Stimulated activated CD8-positive, alpha-beta memory T cell treated with anti-CD3 and anti-CD28 coated beads, Interleukin-12 subunit alpha, Interleukin-12 subunit beta, amount 100 ng/mL, for 1 hour (primary cell): Measurements from ENCODE around the gene PLXNB1.
A peak's percentile ranks its signal among the peaks of the same experiment; 100 is the strongest.
"Not testable (repeated sequence)": the region's sequence is repeated elsewhere in the genome, so short reads cannot be mapped to it uniquely, and the experiment has no call there.

ENCODE experiments used
- DNase-seq: peaks from one replicate; pipeline ENCODE4 v3.0.0-alpha.2; 2020; ENCODE audit warnings: low read depth

PLXNB1 gene

GRCh38 chr3:48463703-48464102, 33.8 kb upstream of the PLXNB1 start:
- DNase-seq, result no peak

GRCh38 chr3:48461767-48462166, 31.9 kb upstream of the PLXNB1 start:
- not testable (repeated sequence) for DNase-seq

GRCh38 chr3:48460517-48460902, 30.6 kb upstream of the PLXNB1 start:
- DNase-seq, result no peak

GRCh38 chr3:48459773-48460516, 30.1 kb upstream of the PLXNB1 start:
- no peak for DNase-seq

- no peak for DNase-seq
These were observed 29.4 kb upstream of the PLXNB1 start for GRCh38 chr3:48459331-48459730.

- no peak for DNase-seq
These were observed 26.6 kb upstream of the PLXNB1 start for GRCh38 chr3:48456456-48456855.

- DNase-seq, result no peak
These were observed 21.4 kb upstream of the PLXNB1 start for GRCh38 chr3:48451270-48451669.

- DNase-seq, result peak; percentile 75
These were observed 16.7 kb upstream of the PLXNB1 start, which contains the start of gene ATRIP for GRCh38 chr3:48446425-48447193. Gene ATRIP (plus strand): TSS chr3:48446737. CDS start chr3:48446846, 109 bp downstream.

- no peak for DNase-seq
These were observed 16.1 kb upstream of the PLXNB1 start for GRCh38 chr3:48446043-48446424.

- DNase-seq, result no peak
These were observed 15.5 kb upstream of the PLXNB1 start for GRCh38 chr3:48445277-48445882.

GRCh38 chr3:48441940-48442339, 12.1 kb upstream of the PLXNB1 start:
- no peak for DNase-seq

GRCh38 chr3:48440590-48440958, 10.7 kb upstream of the PLXNB1 start:
- no peak for DNase-seq

- peak; percentile 98 for DNase-seq
These were observed 10.1 kb upstream of the PLXNB1 start, which contains the start of the genes CCDC51 and TMA7 for GRCh38 chr3:48439820-48440589. Gene CCDC51 (minus strand): TSS chr3:48440119. CDS start chr3:48435128, 4,991 bp downstream. Gene TMA7 (plus strand): TSS chr3:48440257. CDS start chr3:48440297, 40 bp downstream.

- no peak for DNase-seq
These were observed 7.9 kb upstream of the PLXNB1 start for GRCh38 chr3:48437812-48438211.

- no peak for DNase-seq
These were observed 7.0 kb upstream of the PLXNB1 start for GRCh38 chr3:48436855-48437254.

- DNase-seq, result no peak
These were observed 6.5 kb upstream of the PLXNB1 start for GRCh38 chr3:48436477-48436787.

- peak; percentile 83 for DNase-seq
These were observed 6.0 kb upstream of the PLXNB1 start for GRCh38 chr3:48435774-48436476.

GRCh38 chr3:48435223-48435595, 5.3 kb upstream of the PLXNB1 start:
- DNase-seq, result no peak

- no peak for DNase-seq
These were observed 4.8 kb upstream of the PLXNB1 start for GRCh38 chr3:48434591-48435222.

GRCh38 chr3:48433472-48434118, 3.7 kb upstream of the PLXNB1 start:
- no peak for DNase-seq
